ENCODE results near the gene TSBP1. TPM values are rescaled to one million over a fixed set of nuclear protein-coding genes. Genes with fewer than 3 reads are reported as not detected.

Gene TSBP1
- not detected for total RNA-seq

DNA sequence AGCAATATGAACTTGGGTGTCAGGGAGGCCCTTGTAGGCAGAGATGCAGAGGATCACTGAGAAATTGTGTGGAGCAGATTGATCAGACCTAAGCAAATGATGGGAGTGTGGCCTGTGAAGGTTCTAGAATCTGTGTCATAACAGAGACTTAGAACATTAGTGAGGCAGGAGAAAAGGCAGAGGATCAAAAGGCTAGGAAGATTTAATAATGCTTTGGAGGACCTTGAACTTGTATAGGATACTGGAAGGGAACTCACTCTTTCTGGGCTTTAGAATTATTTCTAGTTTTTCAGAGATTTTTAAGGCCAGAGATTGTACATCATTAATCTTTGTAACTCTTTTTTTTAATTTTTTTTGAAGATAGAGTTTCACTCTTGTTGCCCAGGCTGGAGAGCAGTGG is at the start of gene TSBP1:
Gene TSBP1, minus strand, starts transcription at position 101 of the 400 bp plus-strand sequence. CDS start 197 bp downstream, outside the sequence.
- no peak for DNase-seq (ENCODE audit: low spot score in 2 of 2)
- H3K4me3 ChIP-seq: no peak within 1 kb of the TSS
- no peak within 1 kb of the TSS for H3K27ac ChIP-seq
- no peaks in the 10 kb centered on the region for H3K9me3 ChIP-seq
- H3K36me3 ChIP-seq: no peaks in the 10 kb centered on the region
- no peaks in the 10 kb centered on the region for H3K4me1 ChIP-seq
- no peak for TF ChIP-seq CTCF (IDR thresholded peaks at IDR 0.05)
- H3K27me3 ChIP-seq: no peaks in the 10 kb centered on the region
- intact Hi-C loops (cut with DNase I): no loop called here

DNA sequence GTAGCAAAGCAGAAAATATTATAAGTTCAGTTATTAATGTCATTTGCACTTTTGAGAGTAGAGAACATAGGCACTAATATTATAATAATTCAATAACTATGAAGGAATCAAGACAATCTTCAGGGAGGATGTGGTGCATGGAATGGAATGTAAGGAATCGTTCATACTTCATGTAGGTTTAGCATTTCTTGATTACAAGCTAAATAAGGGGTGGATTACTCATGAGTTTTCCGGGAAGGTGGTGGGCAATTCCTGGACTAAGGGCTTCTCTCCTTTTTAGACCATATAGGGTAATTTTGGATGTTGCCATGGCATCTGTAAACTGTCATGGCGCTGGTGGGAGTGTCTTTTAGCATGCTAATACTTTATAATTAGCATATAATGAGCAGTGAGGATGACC is 44.3 kb upstream of the TSBP1 start:
- H3K4me1 ChIP-seq: peaks cover 0 to 3% of the 10 kb centered on the region in 2 donors
- no peak for DNase-seq (ENCODE audit: low spot score in 2 of 2)
- intact Hi-C loops (cut with DNase I): no loop called here
- H3K4me3 ChIP-seq: no peak overlapping the region
- no peak overlapping the region for H3K27ac ChIP-seq
- H3K36me3 ChIP-seq: no peaks in the 10 kb centered on the region
- no peak for TF ChIP-seq CTCF (IDR thresholded peaks at IDR 0.05)
- no peaks in the 10 kb centered on the region for H3K9me3 ChIP-seq
- no peaks in the 10 kb centered on the region for H3K27me3 ChIP-seq

- no peaks in the 10 kb centered on the region for H3K27me3 ChIP-seq
- H3K4me1 ChIP-seq: peaks cover 0 to 3% of the 10 kb centered on the region in 2 donors
- peak overlapping the region in 1 of 2 donors; percentile 16 for H3K4me3 ChIP-seq
- H3K9me3 ChIP-seq: no peaks in the 10 kb centered on the region
- peak; percentile 18 to 83 for DNase-seq (ENCODE audit: low spot score in 2 of 2)
- H3K27ac ChIP-seq: no peak overlapping the region
- intact Hi-C loops (cut with DNase I): loop anchor here (1.0 kb wide), 1 partner anchor 382 kb away; no protein-coding TSS in a partner anchor
- no peaks in the 10 kb centered on the region for H3K36me3 ChIP-seq
- TF ChIP-seq CTCF (IDR thresholded peaks at IDR 0.05): peak; percentile 88 to 99 (median 96)
Measured at GRCh38 chr6:32415521-32416019, 43.9 kb upstream of the TSBP1 start.

GRCh38 chr6:32413427-32414047 is 41.8 kb upstream of the TSBP1 start:
- intact Hi-C loops (cut with DNase I): loop anchor here (1.0 to 5.0 kb wide), 2 partner anchors 168 to 289 kb away; no protein-coding TSS in a partner anchor
- Histone ChIP-seq H3K36me3 (no peaks in the 10 kb centered on the region), H3K27ac (no peak overlapping the region), H3K4me1 (peaks cover 0 to 3% of the 10 kb centered on the region in 2 donors), H3K4me3 (no peak overlapping the region), H3K27me3 (no peaks in the 10 kb centered on the region), H3K9me3 (no peaks in the 10 kb centered on the region)
- peak; percentile 71 to 90 (median 88) for TF ChIP-seq CTCF (IDR thresholded peaks at IDR 0.05)
- DNase-seq (ENCODE audit: low spot score in 2 of 2): peak in 1 of 2 donors; percentile 81

DNA sequence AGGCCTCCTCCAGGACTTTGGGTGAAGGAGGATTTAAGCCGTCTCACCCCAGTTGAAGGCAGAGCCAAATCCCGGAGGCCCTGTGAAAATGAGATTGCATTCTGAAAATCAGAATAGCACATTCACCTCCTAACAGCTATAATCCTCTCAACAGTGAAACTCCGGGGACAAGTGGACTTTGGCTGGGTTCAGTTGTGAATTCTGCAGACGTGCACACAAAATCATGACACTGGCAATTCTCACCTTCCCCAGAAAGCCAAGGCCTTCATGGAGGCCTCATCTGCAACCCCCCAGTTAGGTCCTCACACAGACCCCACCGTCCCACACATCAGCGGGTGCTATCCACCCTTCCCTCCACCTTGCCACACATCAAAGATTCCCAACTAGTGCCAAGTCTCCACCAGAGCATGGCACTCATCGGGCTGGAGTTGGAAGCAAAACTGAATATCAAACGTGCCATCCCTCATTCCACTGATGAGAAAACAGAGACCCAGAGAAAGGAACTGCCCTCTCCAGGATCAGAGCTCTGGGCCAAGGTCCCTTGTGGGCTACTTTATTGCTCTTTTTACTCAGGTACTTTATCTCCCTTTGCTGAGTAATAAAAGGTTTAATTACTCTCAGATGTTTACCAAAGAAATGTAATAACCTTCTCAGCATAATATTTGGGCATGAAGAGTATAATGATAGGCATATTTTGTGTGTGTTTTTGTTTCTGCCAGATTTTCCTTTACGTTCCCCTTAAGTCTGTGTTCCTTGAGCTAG is 40.0 kb upstream of the TSBP1 start:
- no peak for TF ChIP-seq CTCF (IDR thresholded peaks at IDR 0.05)
- H3K4me1 ChIP-seq: peaks cover 0 to 3% of the 10 kb centered on the region in 2 donors
- no peaks in the 10 kb centered on the region for H3K9me3 ChIP-seq
- no peak overlapping the region for H3K4me3 ChIP-seq
- no peak for DNase-seq (ENCODE audit: low spot score in 2 of 2)
- H3K36me3 ChIP-seq: no peaks in the 10 kb centered on the region
- no peaks in the 10 kb centered on the region for H3K27me3 ChIP-seq
- intact Hi-C loops (cut with DNase I): loop anchor here (5.0 kb wide), 1 partner anchor 291 kb away; no protein-coding TSS in a partner anchor
- no peak overlapping the region for H3K27ac ChIP-seq

Data from ascending aorta (tissue), 2 donors.